GM19035 (cell line): ENCODE results near the gene RAB3GAP1.
"Not testable (repeated sequence)": the region's sequence is repeated elsewhere in the genome, so short reads cannot be mapped to it uniquely, and the experiment has no call there.

Experiments used
- ATAC-seq: cut with Tn5 transposase; IDR thresholded peaks from one replicate; pipeline ENCODE4 v1.9.1; 2021; ENCODE audit not compliant: unreplicated experiment

Gene RAB3GAP1

DNA sequence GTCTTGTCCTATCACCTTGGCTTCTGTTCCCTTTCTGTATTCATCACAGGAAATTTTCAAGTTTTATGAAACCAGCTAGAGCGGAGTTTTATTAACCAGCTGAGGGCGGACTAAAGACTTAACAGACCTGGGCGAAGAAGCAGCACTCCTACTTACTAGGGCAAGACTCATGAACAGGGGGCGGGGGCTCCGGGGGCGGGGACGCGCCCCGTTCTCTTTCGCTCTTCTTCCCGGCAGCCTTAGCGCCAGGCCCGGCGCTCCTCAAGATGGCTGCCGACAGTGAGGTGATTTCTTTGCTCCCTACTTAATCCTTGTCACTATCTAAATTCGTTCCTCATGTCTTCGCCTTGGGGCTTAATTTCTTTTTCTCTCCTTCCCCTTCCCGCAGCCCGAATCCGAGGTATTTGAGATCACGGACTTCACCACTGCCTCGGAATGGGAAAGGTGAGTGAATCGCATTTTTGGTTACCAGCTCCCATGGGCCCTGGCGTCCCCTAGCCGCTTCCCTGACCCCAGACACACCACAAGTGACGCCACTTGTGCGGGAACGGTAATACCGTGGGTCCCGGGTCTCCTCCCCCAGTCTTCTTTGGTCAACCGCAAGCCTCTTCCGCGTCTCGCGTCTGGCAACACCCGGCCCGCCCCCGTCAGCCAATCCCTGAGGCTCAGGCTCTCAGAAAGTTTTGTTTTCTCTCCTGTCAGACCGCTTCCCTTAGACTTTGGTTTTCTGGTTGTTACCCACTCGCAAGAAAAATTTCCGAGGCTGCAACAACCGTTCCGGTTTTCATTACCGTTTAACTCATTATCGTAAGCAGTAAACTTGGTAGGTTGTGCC is at the start of gene RAB3GAP1:
Gene RAB3GAP1 (plus strand): TSS at position 251 of the 835 bp plus-strand sequence. CDS start 16 bp downstream, at position 267.
- peak; percentile 85 for ATAC-seq

DNA sequence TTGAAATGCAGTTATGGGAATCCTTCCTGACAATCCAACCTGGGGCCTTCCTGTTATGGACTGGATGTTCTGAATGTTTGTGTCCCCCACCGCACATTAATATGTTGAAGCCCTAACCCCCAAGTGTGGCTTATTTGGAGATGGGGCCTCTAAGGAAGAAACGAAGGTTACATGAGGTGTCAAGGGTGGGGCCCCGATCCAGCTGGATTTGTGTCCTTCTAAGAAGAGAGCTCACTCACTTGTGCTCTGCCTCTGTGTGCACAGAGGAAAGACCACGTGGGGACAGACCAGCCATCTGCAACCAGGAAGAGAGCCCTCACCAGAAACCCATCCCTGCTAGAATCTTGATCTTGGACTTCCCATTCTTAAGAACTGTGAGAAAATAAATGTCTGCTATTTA is 49.3 kb upstream of the RAB3GAP1 start:
- ATAC-seq = no peak

DNA sequence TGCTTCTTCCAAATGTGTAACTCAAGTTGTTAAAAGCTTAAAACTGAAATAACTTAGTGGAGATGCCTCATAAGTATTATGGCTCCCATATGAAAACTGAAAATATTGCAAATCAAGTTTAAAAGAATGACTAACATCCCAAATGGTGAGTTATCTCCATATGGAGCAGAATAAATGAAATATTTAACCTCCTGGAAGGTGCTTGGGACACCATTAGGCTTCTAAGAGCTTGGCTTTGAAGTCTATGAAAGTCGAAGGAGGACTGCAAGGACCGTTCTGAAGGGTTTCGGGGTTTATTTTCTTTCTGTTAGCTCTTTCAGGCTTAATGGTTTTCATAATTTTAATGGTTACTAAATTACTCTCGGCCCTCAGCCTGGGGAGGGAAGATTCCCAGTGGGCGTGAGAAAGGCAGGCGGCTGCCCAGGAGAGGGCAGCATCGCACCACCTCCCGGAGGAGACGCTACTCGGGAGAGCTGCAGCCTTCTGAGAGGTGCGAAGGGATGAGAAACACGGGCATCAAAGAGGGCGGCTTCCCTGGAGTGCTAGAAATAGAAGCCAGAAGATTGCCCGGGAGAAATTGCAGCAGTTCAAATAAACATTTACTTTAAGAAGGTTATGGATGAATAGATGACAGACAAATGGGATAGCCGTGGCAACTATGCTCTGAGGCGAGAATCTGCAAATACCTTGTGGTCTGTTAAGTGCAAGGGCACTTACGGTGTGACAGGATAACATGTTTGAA is 47.9 kb upstream of the RAB3GAP1 start:
- peak; percentile 89 for ATAC-seq

DNA sequence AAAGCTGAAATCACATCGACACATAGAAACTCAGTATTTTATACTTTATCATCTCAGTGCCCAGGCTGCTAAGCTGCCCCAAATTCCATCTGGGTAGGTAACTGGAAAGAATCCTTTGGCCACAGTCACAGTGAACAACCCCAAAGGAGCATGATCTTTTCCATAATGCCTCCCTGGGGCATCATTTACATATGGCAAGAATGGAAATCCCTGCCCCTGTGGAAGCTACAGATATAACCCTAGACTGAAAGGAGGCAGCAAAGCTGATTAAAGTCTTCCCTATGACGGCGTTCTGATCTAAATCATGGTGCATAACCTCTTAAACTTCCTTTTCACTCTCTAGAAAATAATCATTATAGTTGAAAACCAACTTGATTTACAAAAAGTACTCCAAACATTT is 46.3 kb upstream of the RAB3GAP1 start:
- no peak for ATAC-seq

DNA sequence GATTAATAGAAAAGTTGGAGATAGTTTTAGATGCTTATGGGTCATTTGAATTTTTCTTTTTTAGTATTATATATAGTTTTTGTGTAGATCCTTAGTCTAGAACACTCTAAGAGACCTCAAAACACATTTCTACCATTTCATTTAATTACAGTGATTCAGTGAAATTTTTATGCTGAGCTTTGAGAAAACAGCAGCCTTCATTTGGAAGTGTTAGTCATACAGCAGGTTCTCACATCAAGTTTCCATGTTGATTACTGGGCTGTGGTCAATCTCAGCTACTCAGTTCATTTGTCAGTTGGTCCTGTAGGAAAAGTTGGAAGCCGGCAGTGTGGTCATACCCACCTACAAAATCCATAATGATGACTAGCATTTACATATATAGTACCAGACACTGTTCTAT is 42.8 kb upstream of the RAB3GAP1 start:
- no peak for ATAC-seq

DNA sequence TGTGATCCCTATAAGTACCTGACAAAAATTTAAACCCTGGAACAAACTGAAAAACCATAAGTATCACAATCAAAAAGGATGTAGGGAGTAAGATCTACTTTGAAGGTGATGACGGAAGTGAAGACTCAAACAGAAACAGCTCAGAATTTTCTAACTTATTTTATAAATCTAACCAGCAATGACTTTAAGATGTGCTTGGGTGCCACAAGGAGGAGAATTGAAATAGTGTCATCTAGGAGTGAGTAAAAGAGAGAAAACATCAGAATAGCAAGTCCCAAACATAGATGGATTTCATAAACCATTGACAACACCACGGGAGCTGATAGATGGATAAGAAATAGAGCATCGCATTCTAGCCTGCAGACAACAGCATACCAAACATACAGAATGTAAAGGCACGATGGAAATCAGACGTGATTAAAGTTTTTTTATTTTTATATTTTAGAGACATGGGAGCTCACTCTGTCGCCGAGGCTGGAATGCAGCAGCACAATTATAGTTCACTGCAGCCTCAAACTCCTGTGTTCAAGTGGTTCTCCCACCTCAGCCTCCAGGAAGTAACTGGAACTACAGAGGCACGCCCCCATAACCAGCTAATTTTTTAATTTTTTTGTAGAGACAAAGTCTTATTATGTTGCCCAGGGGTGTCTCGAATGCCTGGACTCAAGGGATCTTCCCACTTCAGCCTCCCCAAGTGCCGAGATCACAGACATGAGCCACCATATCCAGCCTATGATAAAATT is 41.7 kb upstream of the RAB3GAP1 start:
- no peak for ATAC-seq

DNA sequence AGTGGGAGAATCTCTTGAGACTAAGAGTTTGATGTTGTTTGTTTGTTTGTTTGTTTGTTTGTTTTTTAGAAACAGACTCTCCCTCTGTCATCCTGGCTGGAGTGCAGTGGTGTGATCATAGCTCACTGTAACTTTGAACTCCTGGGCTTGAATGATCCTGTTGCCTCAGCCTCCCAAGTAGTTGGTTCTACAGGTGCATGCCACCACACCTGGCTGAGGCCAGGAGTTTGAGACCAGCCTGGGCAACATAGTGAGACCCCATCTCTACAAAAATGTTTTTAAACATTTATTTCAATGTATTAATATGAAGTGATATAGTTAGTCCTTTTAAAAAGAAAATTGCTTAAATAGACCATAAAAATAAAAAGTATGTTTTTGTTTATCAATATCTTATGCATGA is 40.5 kb upstream of the RAB3GAP1 start:
- ATAC-seq = no peak

DNA sequence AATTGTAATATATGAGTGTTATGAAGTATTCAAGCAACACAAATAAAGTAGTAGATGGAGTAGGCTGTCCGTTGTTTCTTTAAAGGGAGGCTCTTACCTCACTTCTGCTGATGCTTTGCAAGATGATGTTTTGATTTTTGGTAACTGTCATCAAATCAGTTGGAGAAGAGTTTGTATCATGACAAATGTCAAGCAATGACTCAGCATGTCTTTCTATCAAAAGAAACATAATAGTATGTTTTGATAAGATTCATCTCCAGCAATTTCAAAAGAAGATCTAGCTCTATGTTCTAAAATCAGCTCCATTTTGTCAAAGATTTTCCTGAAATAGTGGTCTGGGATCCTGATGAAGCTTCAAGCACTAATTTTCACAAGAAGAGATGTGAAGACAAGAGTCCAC is 30.5 kb upstream of the RAB3GAP1 start:
- ATAC-seq = no peak

DNA sequence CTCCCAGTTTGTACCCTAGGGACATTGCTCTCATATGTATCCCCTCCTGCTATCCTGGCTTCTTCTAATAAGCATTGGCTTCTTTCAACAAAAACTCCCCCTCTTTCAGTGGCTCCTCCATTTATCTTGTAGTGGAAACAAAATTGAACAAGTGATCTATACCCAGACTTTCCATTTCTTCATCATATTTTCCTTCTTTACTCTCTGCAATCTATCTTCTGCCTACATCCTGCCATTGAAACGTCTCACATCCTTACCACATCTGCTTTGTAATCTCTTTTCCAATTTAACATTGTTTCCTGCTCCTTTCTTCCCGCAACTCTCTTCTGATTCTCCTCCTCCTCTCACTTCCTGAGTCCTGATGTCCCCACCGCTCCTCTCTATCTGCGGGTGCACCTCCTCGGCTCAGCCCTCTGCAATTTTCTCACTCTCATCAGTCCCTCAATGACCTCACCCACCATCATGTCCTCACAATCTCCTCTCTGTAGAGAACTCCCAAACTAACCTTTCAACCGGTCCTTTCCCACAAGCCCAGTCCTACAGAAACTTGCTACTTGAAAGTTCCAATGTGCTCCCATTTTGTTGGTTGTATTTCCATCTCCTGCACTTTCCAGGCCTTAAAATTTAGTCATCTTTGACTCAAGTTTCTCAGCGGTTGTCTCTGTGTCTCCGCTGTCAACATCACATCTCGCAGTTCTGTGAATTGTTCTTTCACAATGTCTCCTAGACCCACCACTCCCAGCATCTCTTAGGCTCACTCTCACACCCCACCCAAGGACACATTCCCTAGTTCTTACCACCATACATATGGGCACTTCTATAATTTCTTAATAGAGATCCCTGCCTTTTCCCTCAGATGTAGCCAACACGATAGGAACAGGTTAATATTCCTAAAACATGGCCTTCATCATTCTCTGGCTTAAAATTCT is 28.9 kb upstream of the RAB3GAP1 start:
- ATAC-seq = no peak

DNA sequence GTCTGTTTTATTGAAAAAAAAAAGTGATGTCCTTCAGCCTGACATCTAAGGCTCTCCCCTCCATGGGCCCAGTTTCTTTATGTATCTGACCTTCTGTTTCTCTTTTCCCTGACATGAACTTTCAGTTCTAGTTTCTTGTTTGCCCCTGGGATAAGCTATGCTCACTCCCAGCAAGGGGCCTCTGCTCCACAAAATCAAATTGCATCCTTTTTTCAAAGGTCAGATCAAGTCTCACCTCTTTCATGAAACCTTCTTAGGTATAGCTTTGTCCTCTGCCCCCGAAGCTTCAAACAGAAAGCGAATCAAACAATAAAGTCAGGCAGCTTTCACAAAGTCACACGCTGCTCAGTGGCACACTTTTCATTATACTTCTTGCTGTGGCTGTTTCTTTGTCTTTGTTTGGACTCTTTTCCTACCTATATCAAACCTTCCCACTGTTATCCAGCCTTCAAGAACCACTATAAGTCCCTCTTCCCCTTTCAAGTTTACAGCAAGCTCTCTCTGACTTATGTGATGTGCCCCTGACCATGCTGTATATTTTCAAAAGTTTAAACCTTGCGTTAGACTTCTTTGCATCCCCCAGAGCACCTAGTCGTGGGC is 28.1 kb upstream of the RAB3GAP1 start:
- no peak for ATAC-seq

DNA sequence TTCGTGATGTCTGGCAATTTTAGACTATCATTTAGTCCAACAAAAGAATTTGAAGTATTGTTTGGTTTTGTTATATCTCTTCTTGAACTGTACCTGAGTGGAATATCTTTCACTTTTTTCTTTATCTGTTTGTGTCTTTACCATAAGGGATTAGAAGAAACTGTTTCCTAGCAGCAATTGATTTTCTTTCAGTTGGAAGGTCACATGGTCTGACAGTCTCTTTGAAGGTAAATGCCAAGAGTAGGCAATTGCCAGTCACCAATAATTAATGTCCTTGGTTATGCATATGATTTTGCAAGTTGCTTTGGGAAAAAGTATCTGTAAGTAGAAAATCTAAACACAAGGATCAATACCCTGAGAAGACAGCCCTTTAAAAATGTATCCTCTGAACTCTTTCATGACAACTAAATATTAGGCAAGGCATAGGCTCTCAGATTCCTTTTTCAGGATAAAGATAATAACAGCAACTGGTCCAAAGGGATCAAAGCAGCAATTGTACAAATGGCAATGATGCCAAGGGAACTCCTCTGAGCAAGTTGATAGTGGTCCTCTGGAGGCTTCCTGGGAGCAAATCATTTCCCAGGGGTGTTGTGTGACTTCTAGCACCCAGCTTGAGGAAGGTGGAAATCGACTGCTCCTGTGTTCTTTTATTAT is 22.5 kb upstream of the RAB3GAP1 start:
- ATAC-seq = no peak

DNA sequence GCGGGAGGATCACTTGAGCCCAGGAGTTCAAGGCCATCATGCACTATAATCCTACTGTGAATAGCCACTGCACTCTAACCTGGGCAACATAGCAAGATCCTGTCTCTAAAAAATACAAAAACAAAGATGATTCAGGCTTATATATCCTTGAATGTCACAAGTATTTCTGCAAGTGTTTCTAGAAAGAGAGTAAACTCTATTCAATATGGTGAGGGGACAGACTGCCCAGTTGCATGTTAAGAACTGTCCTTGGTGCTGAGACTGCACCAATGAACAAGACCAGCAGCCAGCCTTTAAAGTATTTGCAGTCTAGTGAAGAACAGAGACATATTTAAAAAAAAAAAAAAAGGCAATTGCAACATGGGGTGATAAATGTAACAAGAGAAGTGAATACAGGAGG is 21.3 kb upstream of the RAB3GAP1 start:
- ATAC-seq = no peak

DNA sequence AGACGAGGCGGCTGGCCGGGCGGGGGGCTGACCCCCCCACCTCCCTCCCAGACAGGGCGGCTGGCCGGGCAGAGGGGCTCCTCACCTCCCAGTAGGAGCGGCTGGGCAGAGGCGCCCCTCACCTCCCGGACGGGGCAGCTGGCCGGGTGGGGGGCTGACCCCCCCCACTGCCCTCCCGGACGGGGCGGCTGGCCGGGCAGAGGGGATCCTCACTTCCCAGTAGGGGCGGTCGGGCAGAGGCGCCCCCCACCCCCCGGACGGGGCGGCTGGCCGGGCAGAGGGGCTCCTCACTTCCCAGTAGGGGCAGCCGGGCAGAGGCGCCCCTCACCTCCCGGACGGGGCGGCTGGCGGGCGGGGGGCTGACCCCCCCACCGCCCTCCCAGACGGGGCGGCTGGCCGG is 18.9 kb upstream of the RAB3GAP1 start:
- ATAC-seq = not testable (repeated sequence)

DNA sequence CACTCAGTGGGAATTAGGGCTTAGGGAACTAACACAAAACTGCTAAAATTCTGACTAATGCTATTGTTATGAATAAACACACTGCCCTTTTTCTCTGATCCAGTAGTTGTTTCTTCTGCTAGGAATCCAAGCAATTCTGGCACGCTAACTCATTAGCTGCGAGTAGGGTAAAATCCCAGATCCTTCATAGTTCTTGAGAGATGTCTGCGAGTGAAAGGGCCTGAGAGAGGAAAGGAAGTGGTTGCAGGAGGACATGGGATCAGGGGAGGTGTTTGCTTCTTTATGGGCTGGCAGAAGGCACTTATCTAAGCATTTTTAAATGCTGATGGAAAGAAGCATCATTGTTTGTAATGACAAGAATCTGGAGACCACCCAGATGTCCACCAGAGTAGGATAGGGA is 14.3 kb upstream of the RAB3GAP1 start:
- no peak for ATAC-seq

DNA sequence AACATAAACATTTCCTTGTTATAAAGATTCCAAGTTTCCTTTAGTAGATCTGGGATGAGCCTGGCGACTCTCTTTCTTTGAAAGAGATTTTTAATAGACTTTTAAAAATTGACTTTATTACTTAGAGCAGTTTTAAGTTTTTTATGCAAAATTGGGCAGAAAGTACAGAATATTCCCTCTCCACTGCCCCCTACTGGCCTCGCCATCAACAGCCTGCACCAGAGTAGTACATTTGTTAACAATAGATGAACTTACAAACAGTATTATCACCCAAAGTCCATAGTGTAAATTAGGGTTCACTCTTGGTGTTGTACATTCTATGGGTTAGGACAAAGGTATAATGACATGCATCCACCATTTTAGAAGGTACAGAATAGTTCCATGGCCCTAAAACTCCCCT is 8.7 kb upstream of the RAB3GAP1 start:
- no peak for ATAC-seq

DNA sequence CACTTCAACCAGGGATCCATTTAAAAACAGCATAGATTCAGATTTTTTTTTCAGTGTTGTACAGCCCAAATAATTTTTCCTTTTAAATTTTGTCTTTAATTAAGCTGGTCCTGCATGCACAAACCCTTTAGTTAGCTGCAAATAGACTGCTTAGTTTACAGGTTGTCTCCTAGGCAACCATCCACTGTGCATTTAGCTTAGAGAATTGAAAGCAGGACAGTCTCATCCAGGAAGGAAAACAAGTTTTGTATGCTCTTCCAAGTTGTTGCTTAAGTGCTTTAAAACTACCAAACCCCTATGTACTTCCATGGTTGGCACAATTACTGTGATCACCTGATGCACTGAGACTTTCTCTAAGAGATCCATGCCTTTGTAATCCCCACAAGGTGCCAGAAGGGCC is 4.8 kb upstream of the RAB3GAP1 start, which contains the start of gene MAP3K19:
Gene MAP3K19 (minus strand): TSS at position 148 of the 400 bp plus-strand sequence. CDS start 22,800 bp downstream, outside the sequence.
- ATAC-seq = no peak

DNA sequence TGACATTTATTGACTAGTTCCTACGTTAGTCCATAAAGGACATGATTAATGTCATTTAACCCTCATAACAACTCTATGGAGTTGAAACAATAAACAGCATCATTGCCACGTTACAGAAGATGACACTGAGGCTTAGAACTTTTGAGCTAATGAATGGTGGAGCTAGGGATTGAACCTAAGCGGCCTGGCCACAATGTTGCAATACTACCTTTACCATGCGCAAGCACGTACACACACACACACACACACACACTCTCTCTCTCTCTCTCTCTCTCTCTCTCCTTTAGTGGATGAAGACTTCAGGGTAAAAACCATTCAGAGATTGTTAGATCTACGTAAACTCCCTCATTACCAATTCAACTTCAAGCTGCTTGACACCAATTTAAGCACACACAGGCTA is 4.0 kb upstream of the RAB3GAP1 start:
- no peak for ATAC-seq

DNA sequence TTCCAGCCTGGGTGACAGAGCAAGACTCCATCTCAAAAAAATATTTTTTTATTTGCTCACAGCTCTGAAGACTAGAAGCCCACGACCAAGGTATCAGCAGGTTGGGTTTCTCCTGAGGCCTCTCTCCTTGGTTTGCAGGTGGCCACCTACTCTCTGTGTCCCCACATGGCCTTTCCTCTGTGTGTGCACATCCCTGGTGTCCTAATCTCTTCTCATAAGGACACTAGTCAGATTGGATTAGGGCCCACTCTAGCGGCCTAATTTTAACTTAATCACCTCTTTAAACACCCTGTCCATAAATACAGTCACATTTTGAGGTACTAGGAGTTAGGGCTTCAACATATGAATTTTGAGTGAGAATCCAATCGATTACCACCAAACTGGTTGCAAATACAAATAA is 2.0 kb upstream of the RAB3GAP1 start:
- ATAC-seq = no peak

DNA sequence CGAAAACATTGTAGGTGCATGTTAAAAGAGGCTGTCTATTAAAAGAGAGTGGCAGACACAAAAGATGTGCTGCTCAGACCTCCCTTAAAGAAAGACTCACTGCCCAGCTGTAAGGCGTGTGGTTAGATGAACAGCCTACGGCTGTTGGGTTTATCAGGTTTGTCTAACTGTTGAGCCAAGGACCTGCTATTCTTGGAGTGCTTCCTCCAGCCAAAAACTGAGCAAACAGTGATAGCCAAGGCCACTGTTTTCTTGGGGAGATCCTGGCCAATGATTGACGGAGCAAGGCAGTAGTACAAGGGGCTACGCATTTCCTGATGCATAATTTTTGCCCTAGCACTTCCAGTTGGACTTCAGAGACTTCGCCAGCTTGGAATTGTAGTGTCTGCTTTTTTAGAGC is 1.4 kb upstream of the RAB3GAP1 start:
- ATAC-seq = no peak
